Measurements from ENCODE around the gene ANKMY1.

DNA sequence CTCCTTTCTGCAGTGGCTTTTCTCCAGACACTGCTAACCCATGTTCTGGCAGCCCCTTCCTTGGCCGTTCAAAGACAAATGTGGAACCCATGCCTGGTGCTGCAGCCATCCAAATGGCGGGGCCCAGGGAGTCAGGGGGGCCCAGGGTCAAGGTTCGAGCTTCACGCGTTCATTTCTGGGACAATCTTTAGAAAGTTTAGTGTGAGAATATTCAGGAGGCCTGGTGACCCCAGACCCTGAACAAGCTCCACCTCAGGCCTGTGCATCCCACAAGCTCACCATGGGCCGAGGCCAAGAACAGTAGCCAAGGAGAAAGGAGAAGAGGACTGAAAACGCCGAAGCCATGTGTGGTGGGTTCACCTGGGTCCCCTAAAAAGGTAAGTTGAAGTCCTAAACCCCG is 54.4 kb downstream of the ANKMY1 start:
- no peak for TF ChIP-seq MAX (IDR thresholded peaks at IDR 0.05; ENCODE audit: low read depth, low read length)
- no peak for TF ChIP-seq CTCF (IDR thresholded peaks at IDR 0.05; ENCODE audit: low read depth, low read length)
- no peak for TF ChIP-seq POLR2A (IDR thresholded peaks at IDR 0.05; ENCODE audit: extremely low read depth, insufficient read length)
- TF ChIP-seq MYC (IDR thresholded peaks at IDR 0.05; ENCODE audit: low read depth, low read length) = no peak

Data from NB4 (cell line).